Upper lobe of right lung (tissue), 1 donor: ENCODE results near the gene CCDC85C. TPM values are rescaled to one million over a fixed set of nuclear protein-coding genes. Genes with fewer than 3 reads are reported as not detected.

Experiments
- ATAC-seq: fragments of 200-7000 bp; cut with Tn5 transposase; one replicate; pipeline ENCODE4 v1.9.1; 2020; ENCODE audit warnings: mild to moderate bottlenecking, moderate library complexity
- DNase-seq: peaks from one replicate; pipeline ENCODE4 v3.0.0-alpha.2; 2020
- H3K27ac ChIP-seq: fragments of 200-600 bp; one replicate; pipeline ENCODE4 v1.8.0; 2022
- H3K27me3 ChIP-seq: fragments of 200-600 bp; one replicate; pipeline ENCODE4 v1.8.0; 2022; ENCODE audit warnings: mild to moderate bottlenecking
- H3K36me3 ChIP-seq: fragments of 200-600 bp; one replicate; pipeline ENCODE4 v1.8.0; 2022
- H3K4me1 ChIP-seq: fragments of 200-600 bp; one replicate; pipeline ENCODE4 v1.8.0; 2022
- H3K4me3 ChIP-seq: fragments of 200-600 bp; one replicate; pipeline ENCODE4 v1.8.0; 2022; ENCODE audit warnings: mild to moderate bottlenecking
- H3K9me3 ChIP-seq: fragments of 200-600 bp; one replicate; pipeline ENCODE4 v1.8.0; 2022
- CTCF ChIP-seq: fragments of 200-600 bp; IDR thresholded peaks from one replicate; pipeline ENCODE4 v1.8.0; 2022; ENCODE audit warnings: antibody characterized with exemption
- intact Hi-C: fragments of 100-400 bp; cut with DNase I; formaldehyde crosslinking; loops from one replicate; pipeline ENCODE4 v1.11.0; 2022
- total RNA-seq: library from RNA; stranded (reverse); fragmentation: NEBNext Ultra II Directional; extraction: Animal tissue kit (Norgen Biotek cat#: 25700); gene quantifications from one replicate; pipeline ENCODE4 v1.2.1, GENCODE V29; 2021
- donor health status: DM: no; HTN: yes; CAD: no; lungs with severe emphysema.

CCDC85C gene
- total RNA-seq, 1 donor from 2014 or later, result 22.6 TPM

DNA sequence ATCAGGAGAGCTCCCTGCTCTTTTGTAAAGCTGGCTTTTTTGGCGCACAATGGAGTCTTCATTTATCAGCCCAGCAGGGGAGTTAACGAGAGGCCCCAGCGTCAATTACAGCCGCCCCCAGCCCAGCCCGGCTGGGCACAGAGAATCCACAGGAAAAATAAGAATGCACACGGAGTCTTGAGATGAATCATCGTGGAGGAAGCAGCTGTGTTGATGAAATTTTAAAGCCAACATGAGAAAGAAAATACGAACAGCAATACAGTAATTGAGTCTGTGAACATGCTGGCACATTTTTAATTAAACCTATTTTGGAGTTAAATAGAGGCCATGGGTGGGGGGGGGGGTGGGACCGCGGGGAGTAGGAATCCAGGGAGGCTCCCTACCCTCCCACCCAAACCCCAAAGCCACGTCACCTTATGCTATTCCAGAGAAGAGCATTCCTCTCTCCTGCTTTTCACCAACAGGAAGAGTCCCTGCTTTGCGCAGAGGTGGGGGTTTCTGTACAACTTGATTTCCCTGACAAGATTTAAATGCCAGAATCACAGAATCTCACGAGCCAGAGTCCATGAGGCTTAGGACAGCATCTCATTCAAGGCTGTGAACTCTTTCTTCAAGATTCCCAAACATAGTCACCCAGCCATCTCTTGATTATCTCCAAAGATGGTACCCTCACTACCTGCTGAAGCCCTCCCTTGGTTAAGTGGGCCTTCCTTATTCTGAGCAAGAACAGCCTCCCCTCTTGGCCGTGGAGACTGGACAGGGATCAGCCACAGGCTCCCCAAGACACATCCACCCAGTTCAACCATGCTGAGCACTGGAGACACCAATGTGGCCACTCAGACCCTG is 72.5 kb downstream of the CCDC85C start:
- ATAC-seq, result no peak
- Histone ChIP-seq H3K9me3 (no peaks in the 10 kb centered on the region), H3K36me3 (no peaks in the 10 kb centered on the region), H3K4me1 (no peaks in the 10 kb centered on the region), H3K27me3 (no peaks in the 10 kb centered on the region), H3K27ac (no peak overlapping the region), H3K4me3 (no peak overlapping the region)
- no peak for DNase-seq
- no peak for TF ChIP-seq CTCF
- intact Hi-C loops, result no loop called here

GRCh38 chr14:99530407-99531155 is 73.4 kb downstream of the CCDC85C start:
- H3K4me1 ChIP-seq, result peaks cover 2% of the 10 kb centered on the region
- intact Hi-C loops, result no loop called here

GRCh38 chr14:99529899-99530298 is 74.1 kb downstream of the CCDC85C start:
- DNase-seq (no peak), ATAC-seq (no peak)
- intact Hi-C loops, result no loop called here
- H3K36me3 ChIP-seq, result no peaks in the 10 kb centered on the region
- H3K27me3 ChIP-seq, result no peaks in the 10 kb centered on the region
- H3K27ac ChIP-seq, result no peak overlapping the region
- no peak overlapping the region for H3K4me3 ChIP-seq
- peaks cover 8% of the 10 kb centered on the region for H3K4me1 ChIP-seq
- TF ChIP-seq CTCF, result no peak
- H3K9me3 ChIP-seq, result no peaks in the 10 kb centered on the region

More at GRCh38 chr14:99530407-99531155, 73.4 kb downstream of the CCDC85C start:
- Histone ChIP-seq H3K27ac (no peak overlapping the region), H3K9me3 (no peaks in the 10 kb centered on the region), H3K27me3 (no peaks in the 10 kb centered on the region), H3K36me3 (no peaks in the 10 kb centered on the region), H3K4me3 (no peak overlapping the region)
- no peak for TF ChIP-seq CTCF
- DNase-seq (no peak), ATAC-seq (no peak)

DNA sequence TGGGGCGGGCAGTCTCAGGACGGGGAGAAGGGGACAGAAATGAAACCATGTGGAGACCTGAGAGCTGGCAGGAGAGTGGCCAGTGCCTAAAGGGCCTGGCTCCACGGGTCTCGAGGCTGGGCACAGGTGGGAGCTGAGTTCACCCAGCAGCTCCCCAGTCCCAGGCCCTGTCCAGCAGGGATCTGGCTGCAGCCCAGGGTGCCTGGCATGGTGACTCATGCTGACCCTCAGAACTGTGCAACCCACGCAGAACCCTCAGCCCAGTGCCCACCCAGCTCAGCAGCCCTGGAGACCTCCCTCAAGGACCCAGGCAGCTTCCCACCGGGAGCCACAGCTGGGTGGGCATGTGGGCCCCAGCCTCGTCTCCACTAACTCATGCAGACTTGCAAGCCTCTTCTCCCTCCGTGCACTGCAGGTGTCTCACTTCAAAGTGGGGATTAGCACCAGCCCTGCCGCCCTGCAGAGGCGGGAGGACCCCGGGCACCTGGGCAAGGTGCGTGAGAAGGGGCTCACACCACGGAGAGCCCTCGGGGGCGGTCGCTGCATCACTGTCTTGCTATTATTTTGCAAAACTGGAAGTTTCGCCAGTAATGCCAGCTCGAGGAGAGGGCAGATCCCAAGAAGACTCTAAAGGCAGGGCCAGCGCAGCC is 76.5 kb downstream of the CCDC85C start:
- no peaks in the 10 kb centered on the region for H3K36me3 ChIP-seq
- ATAC-seq (no peak), DNase-seq (no peak)
- H3K27me3 ChIP-seq, result no peaks in the 10 kb centered on the region
- intact Hi-C loops, result no loop called here
- no peak overlapping the region for H3K27ac ChIP-seq
- H3K4me3 ChIP-seq, result no peak overlapping the region
- no peaks in the 10 kb centered on the region for H3K9me3 ChIP-seq
- TF ChIP-seq CTCF, result no peak
- peaks cover 23% of the 10 kb centered on the region for H3K4me1 ChIP-seq

GRCh38 chr14:99527026-99527425 is 77.0 kb downstream of the CCDC85C start:
- H3K36me3 ChIP-seq, result no peaks in the 10 kb centered on the region
- H3K9me3 ChIP-seq, result no peaks in the 10 kb centered on the region
- peaks cover 23% of the 10 kb centered on the region for H3K4me1 ChIP-seq
- TF ChIP-seq CTCF, result no peak
- ATAC-seq (no peak), DNase-seq (no peak)
- H3K27ac ChIP-seq, result no peak overlapping the region
- intact Hi-C loops, result no loop called here
- no peak overlapping the region for H3K4me3 ChIP-seq
- H3K27me3 ChIP-seq, result no peaks in the 10 kb centered on the region
